Psoas muscle (tissue), 8 donors: ENCODE measurements around the gene ARL10. TPM values are rescaled to one million over a fixed set of nuclear protein-coding genes. Genes with fewer than 3 reads are reported as not detected.

ENCODE experiments used
- ATAC-seq, 4 donors: fragments of 200-7000 bp; cut with Tn5 transposase; one replicate each; pipeline ENCODE4 v1.9.1; 2020; ENCODE audit warnings: moderate library complexity in 3 of 4, mild to moderate bottlenecking in 2 of 4
- DNase-seq, 2 donors: peaks; one replicate each; pipeline ENCODE4 v3.0.0-alpha.2; 2020
- H3K27ac ChIP-seq: fragments of 200-600 bp; one replicate; pipeline ENCODE4 v1.8.0; 2022
- H3K27me3 ChIP-seq, 3 donors: fragments of 200-600 bp in 1 of 3; one replicate each; pipeline versions ENCODE4 v1.6.1 to v1.8.0; 2013 to 2022; ENCODE audit warnings: low read length in 2 of 3, mild to moderate bottlenecking in 2 of 3, moderate library complexity in 1 of 3; ENCODE audit not compliant: insufficient read depth in 3 of 3
- H3K36me3 ChIP-seq, 2 donors: fragments of 200-600 bp in 1 of 2; one replicate each; pipeline versions ENCODE4 v1.6.1 to v1.8.0; 2013 to 2022; ENCODE audit warnings: low read depth in 1 of 2, mild to moderate bottlenecking in 1 of 2, moderate library complexity in 1 of 2; ENCODE audit not compliant: insufficient read depth in 1 of 2
- H3K4me1 ChIP-seq: fragments of 200-600 bp; one replicate; pipeline ENCODE4 v1.8.0; 2022
- H3K4me3 ChIP-seq: fragments of 200-600 bp; one replicate; pipeline ENCODE4 v1.8.0; 2022; ENCODE audit warnings: mild to moderate bottlenecking
- H3K9me3 ChIP-seq: fragments of 200-600 bp; one replicate; pipeline ENCODE4 v1.8.0; 2022
- WGBS, 3 donors: extraction: QIAGEN DNeasy Blood & Tissue Kit; methylation state at CpG; one replicate each; pipeline versions ENCODE4 v1.1.6 to v1.1.7; 2013; 5-methylcytosine and 5-hydroxymethylcytosine counted together
- intact Hi-C, 2 donors: fragments of 100-400 bp; cut with DNase I; formaldehyde crosslinking; loops; one replicate each; pipeline versions ENCODE4 v1.11.0 to v1.14.2; 2022
- polyA plus RNA-seq, 3 donors: library from polyadenylated mRNA; stranded (reverse); fragments of 200-250 nt; gene quantifications; one replicate each; pipeline ENCODE4 v1.2.3, GENCODE V29; 2013
- total RNA-seq, 4 donors: library from RNA; stranded (reverse); fragmentation: NEBNext Ultra II Directional in 2 of 4; extraction: Animal tissue kit (Norgen Biotek cat#: 25700) in 2 of 4; gene quantifications; one replicate each; pipeline versions ENCODE4 v1.2.1 to v1.2.4, GENCODE V29; 2021 to 2023
- TF ChIP-seq, protein P1 (sequence below): fragments of 200-600 bp; IDR thresholded peaks from one replicate; pipeline ENCODE4 v1.8.0; 2022; ENCODE audit warnings: antibody characterized with exemption
- donor health status: healthy with polysubstance abuse.
- donor health status: DM: no; HTN: no; CAD: no; lungs with moderate emphysema.
- donor health status: Bipolar disorder and iron deficiency.
- donor health status: healthy.
- donor health status: DM: yes; HTN: yes; CAD: no.
- donor health status: DM: no; HTN: no; CAD: no.
- donor health status: DM: no; HTN: no; CAD: no.
- donor health status: DM: yes; HTN: yes; CAD: no.

ARL10 gene
- total and polyA plus RNA-seq, 7 donors, result 1.6 to 6.6 (median 3.9) TPM

DNA sequence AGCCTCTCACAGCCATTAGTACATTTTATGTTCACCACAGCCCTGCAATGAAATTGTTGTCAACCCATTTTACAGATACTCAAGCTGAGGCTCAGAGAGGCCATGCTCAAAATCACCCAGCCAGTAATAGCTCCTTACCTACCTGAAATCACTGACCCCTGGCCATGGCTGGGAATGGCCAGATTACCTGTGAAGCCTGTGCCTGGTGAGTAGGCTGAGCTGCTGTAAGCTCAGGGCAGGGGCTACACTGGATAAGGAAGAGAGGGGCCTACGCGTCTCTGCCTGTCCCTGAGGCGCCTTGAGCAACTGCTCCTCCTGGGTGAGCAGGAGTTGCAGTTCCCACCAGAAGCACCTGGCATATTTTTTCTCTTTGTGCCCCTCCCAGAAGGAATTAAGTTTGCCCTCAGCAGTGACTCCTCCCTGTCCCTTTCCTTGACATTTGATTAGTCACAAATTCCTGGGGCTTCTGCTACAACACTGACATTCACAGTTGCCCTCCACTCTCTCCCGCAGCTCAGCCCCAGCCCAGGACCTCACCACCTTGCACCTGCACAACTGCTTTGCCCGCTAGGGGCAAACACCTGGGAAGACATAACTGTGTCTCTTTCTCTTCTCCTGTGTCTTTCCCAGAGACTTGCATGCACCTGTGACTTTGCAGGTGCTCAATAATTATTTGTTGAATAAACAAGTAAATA, 45.3 kb downstream of the ARL10 start:
- intact Hi-C loops, result loop anchor here in 1 of 2 donors (2.0 to 10.0 kb wide), 2 partner anchors 18 to 134 kb away; partner anchors contain the start of gene CDHR2

DNA sequence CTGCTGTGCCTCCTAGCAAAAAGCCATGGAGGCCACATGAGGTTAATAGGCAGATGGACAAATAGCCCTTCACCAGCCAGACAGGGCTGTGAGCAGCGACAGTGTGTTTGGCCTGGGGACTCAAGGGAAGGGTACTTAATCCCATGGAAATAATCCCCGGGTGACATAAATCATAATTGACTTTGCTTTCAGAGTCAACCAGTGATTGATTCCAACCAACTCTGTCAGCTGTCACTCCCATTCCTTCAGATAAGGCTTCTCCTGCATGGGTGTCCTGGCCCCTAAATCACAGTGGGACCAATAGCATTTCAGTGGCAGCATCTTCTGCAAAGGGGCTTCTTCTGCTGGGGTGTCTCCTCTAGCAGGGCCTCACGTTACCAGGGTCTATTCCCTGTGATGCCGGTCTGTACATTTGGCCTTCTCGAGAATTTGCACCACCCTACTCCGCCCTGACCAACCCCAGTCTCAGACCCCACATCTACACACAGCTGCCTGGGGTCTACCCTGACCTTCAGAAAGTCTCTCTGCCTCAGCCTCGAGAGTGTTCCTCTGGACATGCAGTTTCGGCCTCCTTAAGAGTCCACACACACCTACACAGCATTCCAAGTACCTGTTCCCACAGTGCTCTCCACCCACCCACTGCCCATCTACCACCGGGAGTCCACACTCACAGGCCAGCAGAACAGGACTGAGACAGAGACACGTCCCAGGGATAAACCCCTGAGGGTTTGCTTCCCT, 47.4 kb downstream of the ARL10 start:
- ATAC-seq (no peak), DNase-seq (no peak)
- intact Hi-C loops, result loop anchor here in 1 of 2 donors (10.0 kb wide), 1 partner anchor 132 kb away; the partner anchor contains the start of gene CDHR2
- WGBS, 3 donors, result 52 to 60% (median 56%) methylated on average over 10 of the region's 10 CpGs
- TF ChIP-seq, protein P1, sequence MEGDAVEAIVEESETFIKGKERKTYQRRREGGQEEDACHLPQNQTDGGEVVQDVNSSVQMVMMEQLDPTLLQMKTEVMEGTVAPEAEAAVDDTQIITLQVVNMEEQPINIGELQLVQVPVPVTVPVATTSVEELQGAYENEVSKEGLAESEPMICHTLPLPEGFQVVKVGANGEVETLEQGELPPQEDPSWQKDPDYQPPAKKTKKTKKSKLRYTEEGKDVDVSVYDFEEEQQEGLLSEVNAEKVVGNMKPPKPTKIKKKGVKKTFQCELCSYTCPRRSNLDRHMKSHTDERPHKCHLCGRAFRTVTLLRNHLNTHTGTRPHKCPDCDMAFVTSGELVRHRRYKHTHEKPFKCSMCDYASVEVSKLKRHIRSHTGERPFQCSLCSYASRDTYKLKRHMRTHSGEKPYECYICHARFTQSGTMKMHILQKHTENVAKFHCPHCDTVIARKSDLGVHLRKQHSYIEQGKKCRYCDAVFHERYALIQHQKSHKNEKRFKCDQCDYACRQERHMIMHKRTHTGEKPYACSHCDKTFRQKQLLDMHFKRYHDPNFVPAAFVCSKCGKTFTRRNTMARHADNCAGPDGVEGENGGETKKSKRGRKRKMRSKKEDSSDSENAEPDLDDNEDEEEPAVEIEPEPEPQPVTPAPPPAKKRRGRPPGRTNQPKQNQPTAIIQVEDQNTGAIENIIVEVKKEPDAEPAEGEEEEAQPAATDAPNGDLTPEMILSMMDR, result no peak
- peak overlapping the region; percentile 100 for H3K27ac ChIP-seq
- peak overlapping the region; percentile 96 for H3K4me3 ChIP-seq
- no peaks in the 10 kb centered on the region for H3K27me3 ChIP-seq
- H3K4me1 ChIP-seq, result peaks cover 47% of the 10 kb centered on the region
- peaks cover 0 to 40% of the 10 kb centered on the region in 2 donors for H3K36me3 ChIP-seq
- no peaks in the 10 kb centered on the region for H3K9me3 ChIP-seq

More for the DNA sequence above, 45.3 kb downstream of the ARL10 start:
- Histone ChIP-seq H3K27ac (peak overlapping the region; percentile 4), H3K4me1 (peaks cover 50% of the 10 kb centered on the region), H3K4me3 (no peak overlapping the region), H3K36me3 (peaks cover 0 to 60% of the 10 kb centered on the region in 2 donors), H3K27me3 (no peaks in the 10 kb centered on the region), H3K9me3 (no peaks in the 10 kb centered on the region)
- ATAC-seq (no peak), DNase-seq (no peak)
- TF ChIP-seq, protein P1, result no peak
- WGBS, 3 donors, result 88 to 97% (median 91%) methylated on average over 5 of the region's 5 CpGs

DNA sequence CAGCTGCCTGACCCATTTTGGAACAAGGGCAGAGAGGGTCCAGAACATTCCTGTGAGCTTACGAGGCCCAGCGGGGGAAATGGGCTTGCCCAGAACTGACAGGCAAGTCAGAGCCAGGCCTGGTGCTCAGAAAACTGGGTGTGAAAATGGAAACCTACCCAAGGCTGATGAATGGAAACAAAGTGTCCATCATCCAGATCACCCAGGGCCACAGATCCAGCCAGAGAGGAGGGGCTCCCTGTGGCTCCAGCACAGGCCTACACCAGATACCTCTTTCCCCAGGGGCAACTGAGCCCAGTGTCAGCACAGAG, 47.9 kb downstream of the ARL10 start:
- Histone ChIP-seq H3K4me1 (peaks cover 47% of the 10 kb centered on the region), H3K36me3 (peaks cover 0 to 34% of the 10 kb centered on the region in 2 donors), H3K9me3 (no peaks in the 10 kb centered on the region), H3K4me3 (peak overlapping the region; percentile 96), H3K27ac (peak overlapping the region; percentile 100), H3K27me3 (no peaks in the 10 kb centered on the region)
- DNase-seq, result peak; percentile 59 to 76
- intact Hi-C loops, result loop anchor here in 1 of 2 donors (10.0 kb wide), 1 partner anchor 132 kb away; the partner anchor contains the start of gene CDHR2
- ATAC-seq, result peak in 3 of 4 donors; percentile 25 to 59 (median 56)
- WGBS, 3 donors, result 15 to 24% (median 23%) methylated on average over 2 of the region's 2 CpGs
- TF ChIP-seq, protein P1, result no peak

DNA sequence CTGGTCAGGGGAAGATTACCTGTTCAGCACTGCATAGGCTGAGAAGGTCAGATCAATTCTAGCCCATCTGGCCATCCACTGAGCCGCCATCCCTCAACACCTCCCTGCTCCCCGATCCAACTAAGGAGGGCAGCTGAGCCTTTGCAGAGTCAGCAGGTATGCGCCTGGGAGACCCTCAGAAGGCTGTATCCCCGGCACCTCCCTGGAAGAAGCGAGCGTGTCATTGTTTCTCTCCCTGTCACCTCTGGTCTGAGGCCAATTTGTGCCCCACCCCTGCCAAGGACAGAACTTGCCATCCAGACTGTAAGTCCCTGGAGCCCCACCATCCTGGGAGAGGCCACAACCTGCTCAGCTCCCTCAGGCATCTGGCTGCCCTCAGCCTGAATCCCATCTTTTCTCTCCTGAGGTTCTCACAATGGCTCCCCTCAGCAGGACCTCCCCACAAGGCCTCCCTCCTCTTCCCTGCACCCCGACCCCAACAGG, 48.5 kb downstream of the ARL10 start:
- 69 to 75% (median 70%) methylated on average over 7 of the region's 7 CpGs for WGBS, 3 donors
- ATAC-seq (no peak), DNase-seq (no peak)
- peak overlapping the region; percentile 100 for H3K27ac ChIP-seq
- H3K4me3 ChIP-seq, result peak overlapping the region; percentile 96
- peaks cover 47% of the 10 kb centered on the region for H3K4me1 ChIP-seq
- H3K9me3 ChIP-seq, result no peaks in the 10 kb centered on the region
- TF ChIP-seq, protein P1, result no peak
- peaks cover 0 to 29% of the 10 kb centered on the region in 2 donors for H3K36me3 ChIP-seq
- no peaks in the 10 kb centered on the region for H3K27me3 ChIP-seq
- intact Hi-C loops, result loop anchor here in 1 of 2 donors (10.0 kb wide), 1 partner anchor 131 kb away; the partner anchor contains the start of gene CDHR2
